ENCODE data around the gene PKD1L1. TPM values are rescaled to one million over a fixed set of nuclear protein-coding genes. Genes with fewer than 3 reads are reported as not detected.

Gene PKD1L1
- total RNA-seq, 1 experiment from 2014 or later, result 0.02 TPM

- no peaks in the 10 kb centered on the region for H3K27me3 ChIP-seq
- peaks cover 6% of the 10 kb centered on the region; the same call in 1 of the 2 replicates for H3K4me1 ChIP-seq
- H3K27ac ChIP-seq, result no peak overlapping the region
- no peak for DNase-seq
- H3K9me3 ChIP-seq (replicated peaks), result no peaks in the 10 kb centered on the region
- H3K4me3 ChIP-seq, result no peak overlapping the region
- H3K36me3 ChIP-seq, result no peaks in the 10 kb centered on the region
These were observed 201.8 kb downstream of the PKD1L1 start for GRCh38 chr7:47746468-47746867.

GRCh38 chr7:47744883-47745282, 203.4 kb downstream of the PKD1L1 start:
- H3K4me3 ChIP-seq, result no peak overlapping the region
- no peaks in the 10 kb centered on the region for H3K36me3 ChIP-seq
- H3K27me3 ChIP-seq, result no peaks in the 10 kb centered on the region
- H3K27ac ChIP-seq, result no peak overlapping the region
- DNase-seq, result no peak
- H3K4me1 ChIP-seq, result peaks cover 6% of the 10 kb centered on the region; the same call in 1 of the 2 replicates
- H3K9me3 ChIP-seq (replicated peaks), result no peaks in the 10 kb centered on the region

- DNase-seq, result peak; percentile 44 to 62
- Histone ChIP-seq H3K9me3 (replicated peaks) (no peaks in the 10 kb centered on the region), H3K27me3 (no peaks in the 10 kb centered on the region), H3K4me1 (peaks cover 6% of the 10 kb centered on the region; the same call in 1 of the 2 replicates), H3K36me3 (no peaks in the 10 kb centered on the region), H3K27ac (no peak overlapping the region), H3K4me3 (peak overlapping the region; percentile 33)
These were observed 204.2 kb downstream of the PKD1L1 start for GRCh38 chr7:47743965-47744591.

GRCh38 chr7:47741984-47742383, 206.3 kb downstream of the PKD1L1 start:
- Histone ChIP-seq H3K36me3 (no peaks in the 10 kb centered on the region), H3K4me3 (no peak overlapping the region), H3K27me3 (no peaks in the 10 kb centered on the region), H3K9me3 (replicated peaks) (no peaks in the 10 kb centered on the region), H3K4me1 (peaks cover 6% of the 10 kb centered on the region; the same call in 1 of the 2 replicates), H3K27ac (no peak overlapping the region)
- DNase-seq, result no peak

- no peaks in the 10 kb centered on the region for H3K9me3 ChIP-seq (replicated peaks)
- H3K4me1 ChIP-seq, result peaks cover 6% of the 10 kb centered on the region; the same call in 1 of the 2 replicates
These were observed 208.4 kb downstream of the PKD1L1 start for GRCh38 chr7:47739891-47740290.

GRCh38 chr7:47739301-47739875, 208.9 kb downstream of the PKD1L1 start:
- DNase-seq, result no peak
- Histone ChIP-seq H3K36me3 (no peaks in the 10 kb centered on the region), H3K4me3 (no peak overlapping the region), H3K27ac (no peak overlapping the region), H3K9me3 (replicated peaks) (no peaks in the 10 kb centered on the region), H3K4me1 (peaks cover 6% of the 10 kb centered on the region; the same call in 1 of the 2 replicates), H3K27me3 (no peaks in the 10 kb centered on the region)

More at GRCh38 chr7:47739891-47740290, 208.4 kb downstream of the PKD1L1 start:
- Histone ChIP-seq H3K4me3 (no peak overlapping the region), H3K27me3 (no peaks in the 10 kb centered on the region), H3K36me3 (no peaks in the 10 kb centered on the region), H3K27ac (no peak overlapping the region)
- DNase-seq, result no peak

- Histone ChIP-seq H3K36me3 (no peaks in the 10 kb centered on the region), H3K27ac (no peak overlapping the region), H3K27me3 (no peaks in the 10 kb centered on the region), H3K9me3 (replicated peaks) (no peaks in the 10 kb centered on the region), H3K4me3 (no peak overlapping the region), H3K4me1 (0 out of 2 replicates have a peak, but pooled peaks cover 3% of the 10 kb centered on the region)
- no peak for DNase-seq
These were observed 209.6 kb downstream of the PKD1L1 start for GRCh38 chr7:47738563-47739166.

GRCh38 chr7:47737601-47738000, 210.7 kb downstream of the PKD1L1 start:
- DNase-seq, result peak in 1 of 2 experiments; percentile 44
- Histone ChIP-seq H3K27ac (no peak overlapping the region), H3K27me3 (no peaks in the 10 kb centered on the region), H3K36me3 (no peaks in the 10 kb centered on the region), H3K4me1 (0 out of 2 replicates have a peak, but pooled peaks cover under 1% of the 10 kb centered on the region), H3K4me3 (no peak overlapping the region), H3K9me3 (replicated peaks) (no peaks in the 10 kb centered on the region)

GRCh38 chr7:47735431-47736345, 212.6 kb downstream of the PKD1L1 start:
- DNase-seq, result no peak
- Histone ChIP-seq H3K27me3 (no peaks in the 10 kb centered on the region), H3K4me1 (no peaks in the 10 kb centered on the region), H3K36me3 (no peaks in the 10 kb centered on the region), H3K4me3 (no peak overlapping the region), H3K9me3 (replicated peaks) (no peaks in the 10 kb centered on the region), H3K27ac (no peak overlapping the region)

GRCh38 chr7:47734949-47735291, 213.3 kb downstream of the PKD1L1 start:
- Histone ChIP-seq H3K36me3 (no peaks in the 10 kb centered on the region), H3K27ac (no peak overlapping the region), H3K27me3 (no peaks in the 10 kb centered on the region), H3K4me3 (no peak overlapping the region), H3K4me1 (no peaks in the 10 kb centered on the region), H3K9me3 (replicated peaks) (no peaks in the 10 kb centered on the region)
- no peak for DNase-seq

GRCh38 chr7:47734287-47734948, 213.8 kb downstream of the PKD1L1 start:
- no peak overlapping the region for H3K4me3 ChIP-seq
- H3K9me3 ChIP-seq (replicated peaks), result no peaks in the 10 kb centered on the region
- no peak overlapping the region for H3K27ac ChIP-seq
- H3K4me1 ChIP-seq, result no peaks in the 10 kb centered on the region
- no peaks in the 10 kb centered on the region for H3K36me3 ChIP-seq
- no peaks in the 10 kb centered on the region for H3K27me3 ChIP-seq
- no peak for DNase-seq

- Histone ChIP-seq H3K27me3 (no peaks in the 10 kb centered on the region), H3K4me1 (peaks cover 6% of the 10 kb centered on the region), H3K27ac (no peak overlapping the region), H3K9me3 (replicated peaks) (no peaks in the 10 kb centered on the region), H3K4me3 (no peak overlapping the region), H3K36me3 (no peaks in the 10 kb centered on the region)
- no peak for DNase-seq
These were observed 218.1 kb downstream of the PKD1L1 start for GRCh38 chr7:47730142-47730541.

GRCh38 chr7:47726047-47726726, 222.1 kb downstream of the PKD1L1 start:
- no peak for DNase-seq
- no peak overlapping the region for H3K27ac ChIP-seq

More at GRCh38 chr7:47726047-47726726, 222.1 kb downstream of the PKD1L1 start:
- H3K36me3 ChIP-seq, result no peaks in the 10 kb centered on the region
- no peaks in the 10 kb centered on the region for H3K9me3 ChIP-seq (replicated peaks)
- no peaks in the 10 kb centered on the region for H3K27me3 ChIP-seq
- peaks cover 18% of the 10 kb centered on the region for H3K4me1 ChIP-seq
- no peak overlapping the region for H3K4me3 ChIP-seq

All from SJCRH30 (cell line).